ENCODE results near the gene ARMCX5.

DNA sequence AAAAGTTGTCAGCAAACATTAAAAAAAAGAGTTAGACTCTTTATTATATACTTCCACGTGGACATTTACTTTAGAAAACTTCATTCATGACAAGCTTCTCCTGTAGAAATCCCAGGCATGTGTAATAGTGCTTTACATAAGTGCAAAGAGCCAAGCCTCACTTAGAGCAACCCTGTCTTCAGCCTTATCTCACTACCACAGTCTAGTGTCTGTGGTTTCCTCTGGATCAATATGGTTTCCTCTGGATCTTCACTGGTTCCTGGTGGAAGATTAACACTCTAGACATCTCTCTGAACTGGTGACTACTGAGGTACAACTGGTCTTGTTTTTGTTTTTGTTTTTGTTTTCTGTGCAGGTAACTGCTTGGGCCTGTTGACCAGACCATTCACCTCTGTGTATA lies 18.4 kb upstream of the ARMCX5 start:
- TF ChIP-seq, protein P1, sequence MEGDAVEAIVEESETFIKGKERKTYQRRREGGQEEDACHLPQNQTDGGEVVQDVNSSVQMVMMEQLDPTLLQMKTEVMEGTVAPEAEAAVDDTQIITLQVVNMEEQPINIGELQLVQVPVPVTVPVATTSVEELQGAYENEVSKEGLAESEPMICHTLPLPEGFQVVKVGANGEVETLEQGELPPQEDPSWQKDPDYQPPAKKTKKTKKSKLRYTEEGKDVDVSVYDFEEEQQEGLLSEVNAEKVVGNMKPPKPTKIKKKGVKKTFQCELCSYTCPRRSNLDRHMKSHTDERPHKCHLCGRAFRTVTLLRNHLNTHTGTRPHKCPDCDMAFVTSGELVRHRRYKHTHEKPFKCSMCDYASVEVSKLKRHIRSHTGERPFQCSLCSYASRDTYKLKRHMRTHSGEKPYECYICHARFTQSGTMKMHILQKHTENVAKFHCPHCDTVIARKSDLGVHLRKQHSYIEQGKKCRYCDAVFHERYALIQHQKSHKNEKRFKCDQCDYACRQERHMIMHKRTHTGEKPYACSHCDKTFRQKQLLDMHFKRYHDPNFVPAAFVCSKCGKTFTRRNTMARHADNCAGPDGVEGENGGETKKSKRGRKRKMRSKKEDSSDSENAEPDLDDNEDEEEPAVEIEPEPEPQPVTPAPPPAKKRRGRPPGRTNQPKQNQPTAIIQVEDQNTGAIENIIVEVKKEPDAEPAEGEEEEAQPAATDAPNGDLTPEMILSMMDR (IDR thresholded peaks at IDR 0.05), result no peak
- no peak for TF ChIP-seq POLR2A (IDR thresholded peaks at IDR 0.05)
